DMS153 treated with DMSO at 0.1 percent for 48 hours (cell line): ENCODE results near the gene ATP6AP2.
"Not testable (repeated sequence)": the region's sequence is repeated elsewhere in the genome, so short reads cannot be mapped to it uniquely, and the experiment has no call there.

Source experiments
- DNase-seq: peaks from one replicate; lab custom pipeline; 2025; ENCODE audit not compliant: unreplicated experiment; lab: John Stamatoyannopoulos, UW

Gene ATP6AP2

DNA sequence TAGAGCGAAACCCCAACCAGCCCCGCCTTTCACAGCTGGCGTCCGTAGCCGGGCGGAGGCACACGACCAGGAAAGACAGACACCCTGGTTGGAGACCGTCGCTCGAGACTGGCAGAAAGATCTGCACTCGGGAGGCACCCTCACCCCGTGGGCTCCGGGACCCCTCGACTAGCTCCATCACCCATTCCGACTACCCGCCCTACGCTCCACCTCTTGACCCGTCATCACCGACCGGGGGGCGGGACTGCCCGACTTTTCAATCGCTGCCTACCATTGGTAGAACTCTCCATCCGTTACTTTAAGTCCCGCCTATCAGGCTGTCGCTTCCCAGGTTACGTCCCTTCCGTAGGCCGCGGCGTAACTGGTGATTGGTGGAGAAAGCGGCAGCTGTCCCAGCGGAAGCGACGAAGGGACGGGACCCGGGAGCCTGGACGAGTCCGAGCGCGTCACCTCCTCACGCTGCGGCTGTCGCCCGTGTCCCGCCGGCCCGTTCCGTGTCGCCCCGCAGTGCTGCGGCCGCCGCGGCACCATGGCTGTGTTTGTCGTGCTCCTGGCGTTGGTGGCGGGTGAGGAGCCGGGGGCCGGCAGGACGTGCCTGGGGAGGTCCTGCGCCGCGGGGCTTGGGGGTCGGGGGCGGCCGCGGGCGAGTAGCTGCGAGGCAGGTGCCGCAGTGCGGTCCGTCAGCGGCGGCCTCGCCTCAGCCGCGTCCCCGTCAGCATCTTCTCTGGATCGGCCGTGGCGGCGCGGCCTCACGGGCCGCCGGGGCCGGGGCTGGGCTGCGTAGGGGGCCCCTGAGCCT lies at the start of gene ATP6AP2:
ATP6AP2 (plus strand) TSS at position 434 of the 799 bp plus-strand sequence; CDS start at position 530, 96 bp downstream.
- peak; percentile 73 for DNase-seq

DNA sequence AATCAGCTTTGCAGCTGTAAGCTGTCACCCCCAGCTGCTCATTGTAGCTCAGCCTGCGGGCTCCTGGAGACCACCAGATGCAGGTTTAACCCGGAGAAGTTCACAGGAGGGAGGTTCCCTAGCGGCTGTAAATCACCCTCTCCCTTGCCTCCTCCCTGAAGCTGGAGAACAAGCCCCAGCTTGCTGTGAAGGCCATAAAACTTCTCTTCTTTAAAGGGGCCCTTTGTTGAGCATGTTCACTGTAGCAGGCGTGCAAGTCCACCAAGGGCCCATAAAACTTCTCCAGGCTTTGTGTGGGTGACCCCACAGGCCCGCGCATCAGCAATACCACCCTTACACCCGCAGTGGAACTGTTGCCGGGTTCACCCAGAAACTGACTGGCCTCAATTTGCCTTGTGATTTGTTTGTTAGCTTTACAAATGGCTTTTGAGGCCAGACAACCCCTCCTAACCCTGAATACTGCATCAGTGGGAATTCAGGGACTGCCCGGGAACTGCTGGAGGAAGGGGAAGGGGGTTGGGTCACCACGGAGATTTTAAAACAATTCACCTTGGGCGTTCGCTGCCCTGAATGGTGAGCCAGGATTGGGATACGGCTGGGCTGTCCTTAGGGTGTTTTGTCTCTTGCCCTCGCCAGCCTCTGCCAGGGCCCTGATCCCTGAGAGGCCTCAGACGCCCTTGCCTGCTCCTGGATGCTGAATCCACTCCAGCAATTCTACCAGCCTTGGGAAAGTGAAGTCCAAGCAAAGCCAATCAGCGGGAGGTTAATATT lies 49.5 kb upstream of the ATP6AP2 start:
- DNase-seq = peak; percentile 8

GRCh38 chrX:40537310-40537709 lies 43.5 kb upstream of the ATP6AP2 start:
- no peak for DNase-seq

- no peak for DNase-seq
Observed at GRCh38 chrX:40538406-40538805, 42.4 kb upstream of the ATP6AP2 start.

DNA sequence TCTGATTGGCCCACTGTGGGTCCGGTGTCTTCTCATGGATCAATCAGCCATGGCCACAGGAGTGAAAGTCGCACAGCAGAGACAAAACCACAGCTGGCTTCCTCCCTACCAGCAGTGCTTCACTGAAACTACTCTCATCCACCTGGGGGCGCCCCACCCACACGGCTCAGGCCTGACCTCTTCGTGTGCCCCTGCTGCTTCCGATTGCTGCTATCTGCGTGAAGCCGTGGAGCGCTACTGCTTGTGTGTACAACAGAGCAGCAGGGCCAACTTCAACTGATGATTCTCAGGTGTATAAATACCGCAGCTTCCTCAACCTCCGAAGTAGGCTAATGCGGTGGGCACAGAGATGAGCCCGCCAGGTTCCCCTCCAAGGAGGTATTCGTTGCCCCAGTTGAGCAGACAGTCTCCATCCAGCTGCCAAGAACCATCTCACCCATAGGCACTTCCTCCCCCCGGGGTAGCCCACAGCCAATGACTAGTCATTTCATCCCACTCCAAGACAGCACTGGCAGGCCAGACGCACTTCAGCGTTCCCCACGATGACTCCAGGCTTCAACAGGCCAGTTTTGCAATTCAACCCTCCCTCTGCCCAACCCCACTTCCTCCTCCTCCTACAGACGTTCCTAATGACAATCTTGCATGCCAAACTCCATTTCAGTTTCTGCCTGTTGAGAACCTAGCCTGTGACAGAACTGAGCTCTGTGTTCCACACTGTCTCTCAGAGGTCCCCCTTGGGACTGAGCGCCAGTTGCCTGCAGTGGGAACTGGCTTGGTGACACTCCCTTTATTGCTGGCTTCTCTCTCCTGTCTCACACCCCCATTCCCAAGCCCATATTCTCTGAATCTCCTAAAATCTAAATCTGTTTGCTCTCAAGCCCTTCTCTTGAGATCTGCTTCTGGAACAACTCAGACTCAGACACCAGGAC lies 41.3 kb upstream of the ATP6AP2 start:
- DNase-seq = peak; percentile 21

DNA sequence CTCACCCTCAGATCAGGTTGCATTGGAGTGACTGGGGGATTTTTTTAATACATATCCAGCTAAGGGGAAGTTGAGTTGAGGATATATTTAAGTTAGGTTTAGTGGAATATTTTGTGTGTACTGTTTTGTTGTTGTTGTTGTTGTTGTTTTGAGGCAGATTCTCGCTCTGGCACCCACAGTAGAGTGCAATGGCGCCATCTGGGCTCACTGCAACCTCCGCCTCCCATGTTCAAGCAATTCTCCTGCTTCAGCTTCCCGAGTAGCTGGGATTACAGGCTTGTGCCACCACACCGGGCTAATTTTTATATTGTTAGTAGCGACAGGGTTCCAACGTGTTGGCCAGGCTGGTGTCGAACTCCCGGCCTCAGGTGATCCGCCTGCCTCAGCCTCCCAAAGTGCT lies 38.6 kb upstream of the ATP6AP2 start:
- no peak for DNase-seq

- DNase-seq = no peak
Observed at GRCh38 chrX:40542972-40543371, 37.8 kb upstream of the ATP6AP2 start.

DNA sequence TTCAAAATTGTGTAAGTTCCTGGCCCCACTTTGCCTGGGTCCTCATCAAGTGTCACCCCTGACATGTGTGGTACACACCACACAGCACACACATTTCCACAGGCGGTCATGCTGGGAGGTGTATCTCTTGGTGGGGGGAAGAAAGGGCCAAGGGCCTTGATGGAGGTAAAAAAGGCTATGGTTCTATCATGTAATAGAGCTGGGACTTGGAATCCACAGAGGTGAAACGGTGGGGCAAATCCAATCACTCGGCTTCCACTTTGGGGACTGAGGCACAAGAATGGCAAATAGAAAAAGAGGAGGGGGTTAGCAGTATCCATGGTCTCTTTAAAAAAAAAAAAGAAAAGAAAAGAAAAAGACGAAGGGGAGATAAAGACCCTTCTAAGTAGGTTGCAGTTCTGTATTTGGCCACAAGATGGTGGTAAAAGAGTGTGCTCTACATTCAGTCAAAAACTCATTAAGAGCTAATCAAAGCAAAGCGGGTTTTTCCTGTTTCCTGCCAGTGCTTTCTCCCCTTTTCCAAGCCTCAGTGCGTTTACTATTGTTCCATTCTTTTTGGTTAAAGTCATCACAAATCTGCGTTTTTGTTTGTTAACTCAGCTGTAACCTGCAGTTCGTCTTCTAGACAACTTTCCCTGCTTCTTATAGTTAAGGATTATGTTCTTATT lies 37.0 kb upstream of the ATP6AP2 start:
- peak; percentile 14 for DNase-seq

DNA sequence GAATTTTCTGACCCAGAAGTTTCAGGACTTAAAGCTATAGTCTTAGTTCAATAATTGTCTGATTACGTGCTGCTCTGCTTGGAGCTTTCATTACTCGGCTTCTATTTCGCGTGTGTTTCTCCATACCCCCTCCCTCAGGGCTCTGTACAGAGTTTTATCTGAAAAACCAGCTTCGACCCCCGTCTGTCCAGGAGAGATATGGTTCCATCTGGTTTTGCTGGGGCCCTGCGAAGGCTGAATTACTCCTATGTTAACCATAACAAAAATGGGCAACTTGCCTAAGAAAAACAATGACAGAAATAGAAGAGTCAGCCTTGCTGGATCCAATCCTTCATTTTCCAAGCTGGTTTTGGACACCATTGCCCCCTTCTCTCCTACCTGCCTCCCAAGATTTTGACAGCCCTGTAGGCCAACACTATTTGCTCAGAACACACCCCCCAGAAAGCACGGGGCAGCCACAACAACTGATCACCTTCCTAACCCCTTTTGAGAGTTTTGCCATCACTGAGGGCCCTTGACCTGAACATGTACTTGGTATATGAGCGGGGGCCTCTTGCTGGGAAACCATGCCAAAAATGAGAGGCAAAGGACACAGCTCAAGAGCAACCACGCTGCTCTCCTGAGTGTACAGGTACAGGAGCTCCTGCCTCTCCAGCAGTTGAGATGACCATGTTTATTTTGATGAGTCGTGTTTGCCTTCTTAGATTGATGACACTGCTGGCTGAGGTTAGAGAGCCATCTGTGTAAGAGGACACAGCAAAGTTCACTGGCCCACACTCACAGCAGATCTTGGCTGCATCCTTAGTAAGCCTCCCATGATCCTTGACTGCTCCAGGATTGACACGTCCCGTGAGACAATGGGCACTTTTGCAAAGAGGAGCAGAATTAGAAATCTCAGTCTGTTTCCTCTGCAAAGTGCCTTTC lies 36.2 kb upstream of the ATP6AP2 start:
- no peak for DNase-seq

DNA sequence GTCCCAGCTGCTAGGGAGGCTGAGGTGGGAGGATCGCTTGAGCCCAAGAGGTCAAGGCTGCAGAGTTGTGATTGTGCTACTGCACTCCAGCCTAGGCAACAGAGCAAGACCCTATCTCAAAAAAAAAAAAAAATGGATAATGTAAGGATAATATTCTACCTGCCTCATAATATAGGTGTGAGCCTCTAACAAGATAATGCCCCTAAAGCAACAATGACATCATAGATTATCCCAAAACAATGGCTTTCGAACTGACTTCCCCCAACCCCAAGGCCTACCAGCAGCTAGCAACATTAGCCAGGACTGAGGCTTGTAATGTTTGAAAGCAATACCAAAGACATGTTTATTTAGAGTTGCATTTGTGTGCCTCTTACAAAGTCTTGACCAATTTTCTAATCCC lies 33.9 kb upstream of the ATP6AP2 start:
- no peak for DNase-seq

- peak; percentile 43 for DNase-seq
Observed at GRCh38 chrX:40550066-40550465, 30.7 kb upstream of the ATP6AP2 start.

- DNase-seq = no peak
Observed at GRCh38 chrX:40552768-40553167, 28.0 kb upstream of the ATP6AP2 start.

DNA sequence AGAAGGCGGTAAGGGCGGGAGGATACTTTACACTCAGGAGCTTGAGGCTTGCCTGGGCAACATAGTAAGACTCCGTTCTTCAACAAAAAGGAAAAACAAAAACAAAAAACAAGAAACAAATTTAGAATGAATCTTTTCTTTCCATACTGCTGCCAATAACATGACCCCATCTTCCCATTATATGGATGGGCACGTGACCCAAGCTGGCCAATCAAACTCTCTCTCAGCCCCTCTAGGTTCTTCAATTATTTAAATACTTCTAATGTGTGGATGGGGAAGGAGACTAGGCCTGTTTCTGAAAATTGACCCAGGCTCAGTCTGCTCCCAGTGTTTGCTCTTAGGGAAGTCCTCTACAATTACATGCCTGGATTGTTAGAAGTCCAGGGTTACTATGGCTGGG lies 22.2 kb upstream of the ATP6AP2 start:
- no peak for DNase-seq

GRCh38 chrX:40563784-40564183 lies 17.0 kb upstream of the ATP6AP2 start:
- DNase-seq = no peak

- no peak for DNase-seq
Observed at GRCh38 chrX:40564447-40564846, 16.3 kb upstream of the ATP6AP2 start.

DNA sequence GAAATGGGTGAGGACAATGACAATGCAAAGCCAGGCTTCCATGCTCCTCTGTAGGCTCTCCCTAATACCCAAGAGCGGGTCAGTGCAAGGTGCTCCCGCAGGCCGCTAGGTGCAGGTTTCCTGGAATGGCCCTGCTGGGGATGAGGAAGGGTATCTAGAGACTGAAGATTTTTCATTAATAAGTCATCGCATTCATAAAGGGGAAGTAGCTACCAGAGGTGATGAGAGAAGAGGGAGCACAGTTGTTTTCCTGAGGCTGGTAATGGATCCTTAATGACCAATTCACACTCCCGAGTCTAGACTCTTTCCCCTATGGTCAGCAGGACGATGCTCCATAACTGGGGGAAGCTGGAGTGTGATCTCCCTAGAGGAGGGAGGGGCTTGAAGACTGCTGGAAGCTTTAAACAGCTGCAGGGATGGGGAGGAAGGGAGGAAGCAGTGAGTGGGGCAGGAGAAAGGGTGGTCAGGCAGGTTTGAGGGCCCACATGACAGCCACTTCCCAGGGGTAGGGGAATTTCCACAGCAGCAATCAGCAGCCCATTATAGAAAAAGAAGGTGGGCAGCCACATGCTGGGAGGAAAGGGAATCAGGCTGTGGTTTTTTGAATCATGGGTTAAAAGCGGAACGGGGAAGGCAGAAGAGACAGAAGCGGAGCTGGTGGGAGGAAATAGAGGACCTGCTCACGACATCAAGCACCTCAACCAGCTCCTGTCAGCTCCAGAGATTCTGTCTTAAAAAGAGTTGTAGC lies 10.2 kb upstream of the ATP6AP2 start:
- DNase-seq = no peak

DNA sequence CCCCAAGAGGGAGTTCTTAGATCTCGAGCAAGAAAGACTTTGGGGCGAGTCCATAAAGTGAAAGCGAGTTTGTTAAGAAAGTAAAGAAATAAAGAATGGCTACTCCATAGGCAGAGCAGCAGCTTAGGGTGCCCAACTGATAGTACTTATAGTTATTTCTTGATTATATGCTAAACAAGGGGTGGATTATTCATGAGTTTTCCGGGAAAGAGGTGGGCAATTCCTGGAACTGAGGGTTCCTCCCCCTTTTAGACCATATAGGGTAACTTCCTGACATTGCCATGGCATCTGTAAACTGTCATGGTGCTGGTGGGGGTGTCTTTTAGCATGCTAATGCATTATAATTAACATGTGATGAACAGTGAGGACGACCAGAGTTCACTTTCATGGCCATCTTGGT lies 9.6 kb upstream of the ATP6AP2 start:
- not testable (repeated sequence) for DNase-seq

DNA sequence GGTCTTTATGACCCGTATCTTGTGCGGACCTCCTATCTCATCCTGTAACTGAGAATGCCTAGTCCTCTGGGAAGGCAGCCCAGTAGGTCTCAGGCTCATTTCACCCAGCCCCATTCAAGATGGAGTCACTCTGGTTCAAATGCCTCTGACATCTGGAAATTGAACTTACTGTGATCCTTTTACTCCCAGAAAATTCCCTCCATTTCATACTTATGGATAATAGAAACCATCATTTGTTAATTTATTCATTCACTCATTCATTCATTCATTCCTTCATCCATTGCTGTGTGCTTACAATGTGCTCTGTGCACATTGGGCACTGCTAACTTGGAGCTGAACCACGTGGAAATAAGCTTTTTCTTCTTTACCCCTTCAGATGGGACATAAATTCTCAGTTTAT lies 9.2 kb upstream of the ATP6AP2 start:
- no peak for DNase-seq

- DNase-seq = no peak
Observed at GRCh38 chrX:40573763-40574162, 7.0 kb upstream of the ATP6AP2 start.
